Loucy (cell line): ENCODE data around the gene MPP4.

Experiments used
- H2AFZ ChIP-seq: fragments of 200-600 bp; sonication (generic); 2 replicates; pipeline ENCODE4 v1.6.0; 2016; ENCODE audit warnings: antibody characterized with exemption, mild to moderate bottlenecking, low read length, moderate library complexity
- H3F3A ChIP-seq: fragments of 200-600 bp; 2 replicates; pipeline ENCODE4 v1.6.0; 2016; ENCODE audit warnings: antibody characterized with exemption, low read depth, mild to moderate bottlenecking
- H3K27me3 ChIP-seq: fragments of 200-600 bp; sonication (generic); 2 replicates; pipeline ENCODE4 v1.6.1; 2014; ENCODE audit warnings: low read length, mild to moderate bottlenecking; ENCODE audit not compliant: insufficient read depth, poor library complexity, severe bottlenecking
- H3K36me3 ChIP-seq: fragments of 200-600 bp; sonication (generic); 2 replicates; pipeline ENCODE4 v1.6.1; 2016; ENCODE audit warnings: low read length; ENCODE audit not compliant: insufficient read depth
- H3K4me1 ChIP-seq: fragments of 200-600 bp; sonication (generic); 2 replicates; pipeline ENCODE4 v1.5.1; 2014; ENCODE audit warnings: low read length, mild to moderate bottlenecking; ENCODE audit not compliant: insufficient read depth, poor library complexity, severe bottlenecking
- H3K4me2 ChIP-seq: fragments of 200-600 bp; sonication (generic); 2 replicates; pipeline ENCODE4 v1.6.0; 2014; ENCODE audit warnings: antibody characterized with exemption, low read length, low read depth, mild to moderate bottlenecking; ENCODE audit not compliant: poor library complexity, severe bottlenecking
- H3K4me3 ChIP-seq: fragments of 200-600 bp; sonication (generic); 2 replicates; pipeline ENCODE4 v1.5.1; 2014; ENCODE audit warnings: low read length, mild to moderate bottlenecking, mixed read lengths; ENCODE audit not compliant: poor library complexity, severe bottlenecking
- H3K79me2 ChIP-seq: fragments of 200-600 bp; sonication (generic); 2 replicates; pipeline ENCODE4 v1.6.1; 2014; ENCODE audit warnings: low read length; ENCODE audit not compliant: insufficient read depth
- H3K9ac ChIP-seq: fragments of 200-600 bp; sonication (generic); 2 replicates; pipeline ENCODE4 v1.6.0; 2014; ENCODE audit warnings: mild to moderate bottlenecking, low read depth, low read length, moderate library complexity; ENCODE audit not compliant: poor library complexity, severe bottlenecking
- H3K9me2 ChIP-seq: fragments of 200-600 bp; sonication (generic); replicated peaks from 2 replicates; pipeline ENCODE4 v1.6.1; 2016; ENCODE audit warnings: low read depth, low read length, mixed read lengths
- H3K9me3 ChIP-seq: fragments of 200-600 bp; sonication (generic); 2 replicates; pipeline ENCODE4 v1.6.1; 2014; ENCODE audit warnings: mild to moderate bottlenecking, antibody characterized with exemption, low read length, low read depth; ENCODE audit not compliant: insufficient read depth
- H4K20me1 ChIP-seq: fragments of 200-600 bp; sonication (generic); 2 replicates; pipeline ENCODE4 v1.6.0; 2014; ENCODE audit warnings: antibody characterized with exemption, low read length, mild to moderate bottlenecking; ENCODE audit not compliant: insufficient read depth, poor library complexity, severe bottlenecking
- CTCF ChIP-seq: fragments of 200-600 bp; sonication (generic); conservative IDR thresholded peaks from 2 replicates; pipeline ENCODE4 v1.5.1; 2014; ENCODE audit warnings: mild to moderate bottlenecking, antibody characterized with exemption, low read length
- EZH2phosphoT487 ChIP-seq: fragments of 200-600 bp; IDR thresholded peaks from 2 replicates; pipeline ENCODE4 v1.6.1; 2018; ENCODE audit warnings: antibody characterized with exemption, mild to moderate bottlenecking, moderate library complexity, borderline replicate concordance

Gene MPP4, protein sequence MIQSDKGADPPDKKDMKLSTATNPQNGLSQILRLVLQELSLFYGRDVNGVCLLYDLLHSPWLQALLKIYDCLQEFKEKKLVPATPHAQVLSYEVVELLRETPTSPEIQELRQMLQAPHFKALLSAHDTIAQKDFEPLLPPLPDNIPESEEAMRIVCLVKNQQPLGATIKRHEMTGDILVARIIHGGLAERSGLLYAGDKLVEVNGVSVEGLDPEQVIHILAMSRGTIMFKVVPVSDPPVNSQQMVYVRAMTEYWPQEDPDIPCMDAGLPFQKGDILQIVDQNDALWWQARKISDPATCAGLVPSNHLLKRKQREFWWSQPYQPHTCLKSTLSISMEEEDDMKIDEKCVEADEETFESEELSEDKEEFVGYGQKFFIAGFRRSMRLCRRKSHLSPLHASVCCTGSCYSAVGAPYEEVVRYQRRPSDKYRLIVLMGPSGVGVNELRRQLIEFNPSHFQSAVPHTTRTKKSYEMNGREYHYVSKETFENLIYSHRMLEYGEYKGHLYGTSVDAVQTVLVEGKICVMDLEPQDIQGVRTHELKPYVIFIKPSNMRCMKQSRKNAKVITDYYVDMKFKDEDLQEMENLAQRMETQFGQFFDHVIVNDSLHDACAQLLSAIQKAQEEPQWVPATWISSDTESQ

GRCh38 chr2:201698588-201699226 is at the start of gene MPP4:
MPP4 (minus strand) TSS chr2:201698644; CDS start chr2:201693954, 4,690 bp downstream.
- H3K27me3 ChIP-seq: no peaks in the 10 kb centered on the region
- H3F3A ChIP-seq: no peaks in the 10 kb centered on the region
- no peak within 1 kb of the TSS for H2AFZ ChIP-seq
- no peak within 1 kb of the TSS for H3K4me3 ChIP-seq
- TF ChIP-seq CTCF (no peak), EZH2phosphoT487 (no peak)
- H3K9me3 ChIP-seq: no peaks in the 10 kb centered on the region
- no peaks in the 10 kb centered on the region for H4K20me1 ChIP-seq
- H3K4me1 ChIP-seq: no peaks in the 10 kb centered on the region
- no peak within 1 kb of the TSS for H3K9ac ChIP-seq
- H3K9me2 ChIP-seq: no peaks in the 10 kb centered on the region
- no peak within 1 kb of the TSS for H3K4me2 ChIP-seq
- no peaks in the 10 kb centered on the region for H3K36me3 ChIP-seq
- H3K79me2 ChIP-seq: no peaks in the 10 kb centered on the region

GRCh38 chr2:201746551-201746950 is 48.1 kb upstream of the MPP4 start:
- Histone ChIP-seq H3K9ac (no peak overlapping the region), H3K9me3 (no peaks in the 10 kb centered on the region), H3K27me3 (no peaks in the 10 kb centered on the region), H4K20me1 (no peaks in the 10 kb centered on the region), H3K79me2 (no peaks in the 10 kb centered on the region), H3K36me3 (peaks cover 5% of the 10 kb centered on the region; the same call in 1 of the 2 replicates), H2AFZ (no peak overlapping the region), H3K4me1 (no peaks in the 10 kb centered on the region), H3F3A (no peaks in the 10 kb centered on the region), H3K4me3 (no peak overlapping the region), H3K9me2 (no peaks in the 10 kb centered on the region), H3K4me2 (no peak overlapping the region)
- no peak for TF ChIP-seq EZH2phosphoT487
- no peak for TF ChIP-seq CTCF

- Histone ChIP-seq H3K9me2 (no peaks in the 10 kb centered on the region), H3K36me3 (no peaks in the 10 kb centered on the region), H3K4me2 (no peak overlapping the region), H4K20me1 (no peaks in the 10 kb centered on the region), H3K27me3 (no peaks in the 10 kb centered on the region), H2AFZ (no peak overlapping the region), H3K79me2 (no peaks in the 10 kb centered on the region), H3K9me3 (no peaks in the 10 kb centered on the region; the same call in 1 of the 2 replicates), H3F3A (no peaks in the 10 kb centered on the region), H3K9ac (no peak overlapping the region), H3K4me3 (no peak overlapping the region), H3K4me1 (no peaks in the 10 kb centered on the region)
- TF ChIP-seq EZH2phosphoT487: no peak
- no peak for TF ChIP-seq CTCF
Observed at GRCh38 chr2:201735486-201735885, 37.0 kb upstream of the MPP4 start.
